ENCODE data around the gene ZNF416.

Gene ZNF416

GRCh38 chr19:57578487-57579205 is at the start of gene ZNF416:
TSS of gene ZNF416 (minus strand) at chr19:57578911. CDS start at chr19:57578704, 207 bp downstream.
- peak; percentile 91 to 93 for DNase-seq

GRCh38 chr19:57623091-57623490 is 44.4 kb upstream of the ZNF416 start:
- DNase-seq, result no peak

GRCh38 chr19:57620673-57621348 is 42.1 kb upstream of the ZNF416 start:
- no peak for DNase-seq

GRCh38 chr19:57615346-57615745 is 36.6 kb upstream of the ZNF416 start:
- no peak for DNase-seq

GRCh38 chr19:57613941-57614743 is 35.4 kb upstream of the ZNF416 start, which contains the start of gene ZNF134:
TSS of gene ZNF134 (plus strand) at chr19:57614242. CDS start at chr19:57619469, 5,227 bp downstream.
- peak; percentile 89 to 91 for DNase-seq

- no peak for DNase-seq
Observed at GRCh38 chr19:57611113-57611512, 32.4 kb upstream of the ZNF416 start.

- DNase-seq, result no peak
Observed at GRCh38 chr19:57606931-57607330, 28.2 kb upstream of the ZNF416 start.

GRCh38 chr19:57599761-57600383 is 21.2 kb upstream of the ZNF416 start, which contains the start of gene ZNF530:
TSS of gene ZNF530 (plus strand) at chr19:57599885. CDS start at chr19:57604346, 4,461 bp downstream.
- DNase-seq, result peak; percentile 90 to 92

GRCh38 chr19:57599377-57599760 is 20.7 kb upstream of the ZNF416 start:
- DNase-seq, result no peak

GRCh38 chr19:57587529-57587928 is 8.8 kb upstream of the ZNF416 start:
- no peak for DNase-seq

- DNase-seq, result peak; percentile 81 to 84
Observed at GRCh38 chr19:57583521-57584416, 5.1 kb upstream of the ZNF416 start, which contains the start of gene ZIK1. TSS of gene ZIK1 (plus strand) at chr19:57584145. CDS start at chr19:57584357, 212 bp downstream.

- DNase-seq, result no peak
Observed at GRCh38 chr19:57583104-57583520, 4.4 kb upstream of the ZNF416 start.

- no peak for DNase-seq
Observed at GRCh38 chr19:57576661-57577060, 2.0 kb downstream of the ZNF416 start.

GRCh38 chr19:57572415-57572947 is 6.2 kb downstream of the ZNF416 start:
- no peak for DNase-seq

- DNase-seq, result no peak
Observed at GRCh38 chr19:57570707-57571106, 8.0 kb downstream of the ZNF416 start.

- DNase-seq, result no peak
Observed at GRCh38 chr19:57566396-57567265, 12.1 kb downstream of the ZNF416 start.

GRCh38 chr19:57563547-57563946 is 15.2 kb downstream of the ZNF416 start:
- no peak for DNase-seq

- no peak for DNase-seq
Observed at GRCh38 chr19:57560049-57560491, 18.6 kb downstream of the ZNF416 start.

GRCh38 chr19:57559404-57560025 is 19.2 kb downstream of the ZNF416 start, which contains the start of gene ZNF550:
TSS of gene ZNF550 (minus strand) at chr19:57559863. CDS start at chr19:57559682, 181 bp downstream.
- DNase-seq, result peak; percentile 89 to 91

- peak; percentile 43 to 46 for DNase-seq
Observed at GRCh38 chr19:57559008-57559403, 19.7 kb downstream of the ZNF416 start.

Measured in activated T-cell treated with anti-CD3 and anti-CD28 coated beads, Interleukin-2, amount 50 U/mL, for 48 hours (primary cell).